ENCODE data around the gene TOR1B. TPM values are rescaled to one million over a fixed set of nuclear protein-coding genes. Genes with fewer than 3 reads are reported as not detected.

Gene TOR1B
- total RNA-seq, 1 experiment from 2014 or later: 18.8 TPM

DNA sequence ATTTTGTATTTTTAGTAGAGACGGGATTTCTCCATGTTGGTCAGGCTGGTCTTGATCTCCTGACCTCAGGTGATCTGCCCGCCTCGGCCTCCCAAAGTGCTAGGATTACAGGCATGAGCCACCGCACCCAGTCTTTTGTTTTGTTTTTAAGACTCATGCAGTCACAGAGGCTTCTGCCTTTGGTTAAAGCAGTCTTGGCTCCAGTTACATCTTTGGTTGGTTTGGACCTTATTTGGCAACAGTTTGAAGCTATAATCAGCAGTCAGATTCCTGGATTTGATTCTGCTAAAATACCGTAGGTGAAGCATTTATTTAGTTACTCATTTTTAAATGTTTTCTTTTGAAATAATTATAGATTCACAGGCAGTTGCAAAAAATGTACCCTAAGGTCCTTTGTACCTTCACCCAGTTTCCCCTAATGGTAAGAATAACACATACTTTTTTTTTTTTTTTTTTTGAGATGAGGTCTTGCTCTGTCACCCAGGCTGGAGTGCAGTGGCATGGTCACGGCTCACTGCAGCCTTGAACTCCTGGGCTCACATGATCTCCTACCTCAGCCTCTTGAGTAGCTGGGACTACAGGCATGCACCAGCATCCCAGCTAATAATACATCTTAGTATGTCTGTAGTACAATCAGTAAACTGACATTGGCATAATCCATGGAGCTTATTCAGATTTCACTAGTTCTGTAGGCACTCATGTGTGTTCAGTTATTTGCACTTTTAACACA, 48.0 kb downstream of the TOR1B start:
- CTCF ChIA-PET: no interaction called here
- Mint-ChIP-seq H3K27ac (no peak overlapping the region), H3K4me3 (no peak overlapping the region), H3K9me3 (no peaks in the 10 kb centered on the region), H3K27me3 (ENCODE audit: low read depth) (no peaks in the 10 kb centered on the region), H3K36me3 (peaks cover 24% of the 10 kb centered on the region), H3K4me1 (no peaks in the 10 kb centered on the region)
- DNase-seq (ENCODE audit: low spot score): no peak
- POLR2A ChIA-PET: no interaction called here
- TF ChIP-seq, protein P1, sequence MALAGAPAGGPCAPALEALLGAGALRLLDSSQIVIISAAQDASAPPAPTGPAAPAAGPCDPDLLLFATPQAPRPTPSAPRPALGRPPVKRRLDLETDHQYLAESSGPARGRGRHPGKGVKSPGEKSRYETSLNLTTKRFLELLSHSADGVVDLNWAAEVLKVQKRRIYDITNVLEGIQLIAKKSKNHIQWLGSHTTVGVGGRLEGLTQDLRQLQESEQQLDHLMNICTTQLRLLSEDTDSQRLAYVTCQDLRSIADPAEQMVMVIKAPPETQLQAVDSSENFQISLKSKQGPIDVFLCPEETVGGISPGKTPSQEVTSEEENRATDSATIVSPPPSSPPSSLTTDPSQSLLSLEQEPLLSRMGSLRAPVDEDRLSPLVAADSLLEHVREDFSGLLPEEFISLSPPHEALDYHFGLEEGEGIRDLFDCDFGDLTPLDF (CRISPR knock-in tag; IDR thresholded peaks at IDR 0.05): no peak
- TF ChIP-seq ZNF423 (CRISPR knock-in tag; IDR thresholded peaks at IDR 0.05) (no peak), NR2C2 (CRISPR knock-in tag; IDR thresholded peaks at IDR 0.05) (no peak)
- ATAC-seq: no peak

DNA sequence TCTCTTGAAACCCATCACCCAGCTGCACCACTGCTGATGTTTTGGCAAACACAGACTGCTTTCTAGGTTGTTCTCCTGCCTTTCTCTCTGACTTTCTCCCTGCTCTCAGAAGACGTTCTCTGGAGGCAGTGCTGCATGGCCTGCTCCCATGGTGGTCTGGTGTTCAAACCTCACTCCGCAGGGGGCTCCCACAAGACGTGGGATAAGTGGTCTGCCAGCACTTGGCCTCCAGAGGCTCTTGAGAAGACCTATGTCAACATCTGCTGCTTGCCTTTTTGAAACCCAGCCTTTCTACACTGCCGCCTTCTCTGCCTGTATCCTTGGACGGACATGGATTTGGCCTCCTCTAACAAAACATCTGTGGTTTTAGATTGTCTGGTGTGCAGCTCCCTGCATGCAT, 48.8 kb downstream of the TOR1B start:
- H3K27ac Mint-ChIP-seq: no peak overlapping the region
- CTCF ChIA-PET: no interaction called here
- TF ChIP-seq NFATC4 (CRISPR knock-in tag; IDR thresholded peaks at IDR 0.05) (no peak), ATF1 (CRISPR knock-in tag; IDR thresholded peaks at IDR 0.05) (no peak), HMGA2 (CRISPR knock-in tag; IDR thresholded peaks at IDR 0.05) (no peak), ZBTB21 (CRISPR knock-in tag; IDR thresholded peaks at IDR 0.05; ENCODE audit: borderline replicate concordance) (no peak), ETV6 (CRISPR knock-in tag; IDR thresholded peaks at IDR 0.05) (no peak), JAZF1 (CRISPR knock-in tag; IDR thresholded peaks at IDR 0.05) (no peak), GTF2I (CRISPR knock-in tag; conservative IDR thresholded peaks at IDR 0.05) (no peak), NR3C1 (CRISPR knock-in tag; conservative IDR thresholded peaks at IDR 0.05; ENCODE audit: low read depth) (no peak), TEAD4 (CRISPR knock-in tag; IDR thresholded peaks at IDR 0.05) (no peak), GABPB1 (CRISPR knock-in tag; IDR thresholded peaks at IDR 0.05) (no peak), OVOL2 (CRISPR knock-in tag; IDR thresholded peaks at IDR 0.05; ENCODE audit: borderline replicate concordance) (no peak), MXD4 (CRISPR knock-in tag; IDR thresholded peaks at IDR 0.05; ENCODE audit: borderline replicate concordance) (no peak)
- TF ChIP-seq, protein P1 (CRISPR knock-in tag; IDR thresholded peaks at IDR 0.05): no peak
- TF ChIP-seq, protein P2, sequence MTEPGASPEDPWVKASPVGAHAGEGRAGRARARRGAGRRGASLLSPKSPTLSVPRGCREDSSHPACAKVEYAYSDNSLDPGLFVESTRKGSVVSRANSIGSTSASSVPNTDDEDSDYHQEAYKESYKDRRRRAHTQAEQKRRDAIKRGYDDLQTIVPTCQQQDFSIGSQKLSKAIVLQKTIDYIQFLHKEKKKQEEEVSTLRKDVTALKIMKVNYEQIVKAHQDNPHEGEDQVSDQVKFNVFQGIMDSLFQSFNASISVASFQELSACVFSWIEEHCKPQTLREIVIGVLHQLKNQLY (CRISPR knock-in tag; IDR thresholded peaks at IDR 0.05): no peak
- TF ChIP-seq, protein P3, sequence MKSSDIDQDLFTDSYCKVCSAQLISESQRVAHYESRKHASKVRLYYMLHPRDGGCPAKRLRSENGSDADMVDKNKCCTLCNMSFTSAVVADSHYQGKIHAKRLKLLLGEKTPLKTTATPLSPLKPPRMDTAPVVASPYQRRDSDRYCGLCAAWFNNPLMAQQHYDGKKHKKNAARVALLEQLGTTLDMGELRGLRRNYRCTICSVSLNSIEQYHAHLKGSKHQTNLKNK (CRISPR knock-in tag; IDR thresholded peaks at IDR 0.05): no peak
- TF ChIP-seq, protein P4, sequence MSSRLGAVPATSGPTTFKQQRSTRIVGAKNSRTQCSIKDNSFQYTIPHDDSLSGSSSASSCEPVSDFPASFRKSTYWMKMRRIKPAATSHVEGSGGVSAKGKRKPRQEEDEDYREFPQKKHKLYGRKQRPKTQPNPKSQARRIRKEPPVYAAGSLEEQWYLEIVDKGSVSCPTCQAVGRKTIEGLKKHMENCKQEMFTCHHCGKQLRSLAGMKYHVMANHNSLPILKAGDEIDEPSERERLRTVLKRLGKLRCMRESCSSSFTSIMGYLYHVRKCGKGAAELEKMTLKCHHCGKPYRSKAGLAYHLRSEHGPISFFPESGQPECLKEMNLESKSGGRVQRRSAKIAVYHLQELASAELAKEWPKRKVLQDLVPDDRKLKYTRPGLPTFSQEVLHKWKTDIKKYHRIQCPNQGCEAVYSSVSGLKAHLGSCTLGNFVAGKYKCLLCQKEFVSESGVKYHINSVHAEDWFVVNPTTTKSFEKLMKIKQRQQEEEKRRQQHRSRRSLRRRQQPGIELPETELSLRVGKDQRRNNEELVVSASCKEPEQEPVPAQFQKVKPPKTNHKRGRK (CRISPR knock-in tag; IDR thresholded peaks at IDR 0.05; ENCODE audit: borderline replicate concordance): no peak
- TF ChIP-seq, protein P5, sequence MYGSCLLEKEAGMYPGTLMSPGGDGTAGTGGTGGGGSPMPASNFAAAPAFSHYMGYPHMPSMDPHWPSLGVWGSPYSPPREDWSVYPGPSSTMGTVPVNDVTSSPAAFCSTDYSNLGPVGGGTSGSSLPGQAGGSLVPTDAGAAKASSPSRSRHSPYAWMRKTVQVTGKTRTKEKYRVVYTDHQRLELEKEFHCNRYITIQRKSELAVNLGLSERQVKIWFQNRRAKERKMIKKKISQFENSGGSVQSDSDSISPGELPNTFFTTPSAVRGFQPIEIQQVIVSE (CRISPR knock-in tag; IDR thresholded peaks at IDR 0.05; ENCODE audit: borderline replicate concordance): no peak
- TF ChIP-seq, protein P6, sequence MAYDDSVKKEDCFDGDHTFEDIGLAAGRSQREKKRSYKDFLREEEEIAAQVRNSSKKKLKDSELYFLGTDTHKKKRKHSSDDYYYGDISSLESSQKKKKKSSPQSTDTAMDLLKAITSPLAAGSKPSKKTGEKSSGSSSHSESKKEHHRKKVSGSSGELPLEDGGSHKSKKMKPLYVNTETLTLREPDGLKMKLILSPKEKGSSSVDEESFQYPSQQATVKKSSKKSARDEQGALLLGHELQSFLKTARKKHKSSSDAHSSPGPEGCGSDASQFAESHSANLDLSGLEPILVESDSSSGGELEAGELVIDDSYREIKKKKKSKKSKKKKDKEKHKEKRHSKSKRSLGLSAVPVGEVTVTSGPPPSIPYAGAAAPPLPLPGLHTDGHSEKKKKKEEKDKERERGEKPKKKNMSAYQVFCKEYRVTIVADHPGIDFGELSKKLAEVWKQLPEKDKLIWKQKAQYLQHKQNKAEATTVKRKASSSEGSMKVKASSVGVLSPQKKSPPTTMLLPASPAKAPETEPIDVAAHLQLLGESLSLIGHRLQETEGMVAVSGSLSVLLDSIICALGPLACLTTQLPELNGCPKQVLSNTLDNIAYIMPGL (CRISPR knock-in tag; IDR thresholded peaks at IDR 0.05): no peak
- TF ChIP-seq, protein P7, sequence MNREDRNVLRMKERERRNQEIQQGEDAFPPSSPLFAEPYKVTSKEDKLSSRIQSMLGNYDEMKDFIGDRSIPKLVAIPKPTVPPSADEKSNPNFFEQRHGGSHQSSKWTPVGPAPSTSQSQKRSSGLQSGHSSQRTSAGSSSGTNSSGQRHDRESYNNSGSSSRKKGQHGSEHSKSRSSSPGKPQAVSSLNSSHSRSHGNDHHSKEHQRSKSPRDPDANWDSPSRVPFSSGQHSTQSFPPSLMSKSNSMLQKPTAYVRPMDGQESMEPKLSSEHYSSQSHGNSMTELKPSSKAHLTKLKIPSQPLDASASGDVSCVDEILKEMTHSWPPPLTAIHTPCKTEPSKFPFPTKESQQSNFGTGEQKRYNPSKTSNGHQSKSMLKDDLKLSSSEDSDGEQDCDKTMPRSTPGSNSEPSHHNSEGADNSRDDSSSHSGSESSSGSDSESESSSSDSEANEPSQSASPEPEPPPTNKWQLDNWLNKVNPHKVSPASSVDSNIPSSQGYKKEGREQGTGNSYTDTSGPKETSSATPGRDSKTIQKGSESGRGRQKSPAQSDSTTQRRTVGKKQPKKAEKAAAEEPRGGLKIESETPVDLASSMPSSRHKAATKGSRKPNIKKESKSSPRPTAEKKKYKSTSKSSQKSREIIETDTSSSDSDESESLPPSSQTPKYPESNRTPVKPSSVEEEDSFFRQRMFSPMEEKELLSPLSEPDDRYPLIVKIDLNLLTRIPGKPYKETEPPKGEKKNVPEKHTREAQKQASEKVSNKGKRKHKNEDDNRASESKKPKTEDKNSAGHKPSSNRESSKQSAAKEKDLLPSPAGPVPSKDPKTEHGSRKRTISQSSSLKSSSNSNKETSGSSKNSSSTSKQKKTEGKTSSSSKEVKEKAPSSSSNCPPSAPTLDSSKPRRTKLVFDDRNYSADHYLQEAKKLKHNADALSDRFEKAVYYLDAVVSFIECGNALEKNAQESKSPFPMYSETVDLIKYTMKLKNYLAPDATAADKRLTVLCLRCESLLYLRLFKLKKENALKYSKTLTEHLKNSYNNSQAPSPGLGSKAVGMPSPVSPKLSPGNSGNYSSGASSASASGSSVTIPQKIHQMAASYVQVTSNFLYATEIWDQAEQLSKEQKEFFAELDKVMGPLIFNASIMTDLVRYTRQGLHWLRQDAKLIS (CRISPR knock-in tag; IDR thresholded peaks at IDR 0.05; ENCODE audit: borderline replicate concordance): no peak

More for the DNA sequence above, 48.8 kb downstream of the TOR1B start:
- POLR2A ChIA-PET: no interaction called here
- Mint-ChIP-seq H3K27me3 (ENCODE audit: low read depth) (no peaks in the 10 kb centered on the region), H3K36me3 (peaks cover 24% of the 10 kb centered on the region), H3K4me3 (no peak overlapping the region), H3K4me1 (no peaks in the 10 kb centered on the region), H3K9me3 (no peaks in the 10 kb centered on the region)
- ATAC-seq (no peak), DNase-seq (ENCODE audit: low spot score) (no peak)
